ENCODE measurements around the gene CFAP77. TPM values are rescaled to one million over a fixed set of nuclear protein-coding genes. Genes with fewer than 3 reads are reported as not detected.

Gene CFAP77
- total RNA-seq, 2 donors from 2014 or later = 3.3 to 8.6 TPM

- no peaks in the 10 kb centered on the region for H3K36me3 ChIP-seq
- H3K9me3 ChIP-seq = no peaks in the 10 kb centered on the region
- H3K4me3 ChIP-seq = no peak overlapping the region
- H3K27me3 ChIP-seq = peaks cover 54 to 84% of the 10 kb centered on the region in 2 donors
- DNase-seq (ENCODE audit: low spot score) = no peak
- H3K27ac ChIP-seq = no peak overlapping the region
- H3K4me1 ChIP-seq = peaks cover 0 to 38% of the 10 kb centered on the region in 2 donors
- TF ChIP-seq CTCF (IDR thresholded peaks at IDR 0.05) = no peak
These were observed 176.2 kb downstream of the CFAP77 start for GRCh38 chr9:132585954-132586829.

- no peak for TF ChIP-seq CTCF (IDR thresholded peaks at IDR 0.05)
- Histone ChIP-seq H3K4me3 (no peak overlapping the region), H3K4me1 (peaks cover 0 to 32% of the 10 kb centered on the region in 2 donors), H3K36me3 (no peaks in the 10 kb centered on the region), H3K27me3 (peaks cover 53 to 78% of the 10 kb centered on the region in 2 donors), H3K27ac (no peak overlapping the region), H3K9me3 (no peaks in the 10 kb centered on the region)
- no peak for DNase-seq (ENCODE audit: low spot score)
These were observed 177.0 kb downstream of the CFAP77 start for GRCh38 chr9:132586830-132587591.

GRCh38 chr9:132587592-132587955, 177.6 kb downstream of the CFAP77 start:
- no peaks in the 10 kb centered on the region for H3K36me3 ChIP-seq
- no peak overlapping the region for H3K4me3 ChIP-seq
- no peak for TF ChIP-seq CTCF (IDR thresholded peaks at IDR 0.05)
- H3K27me3 ChIP-seq = peaks cover 52 to 74% of the 10 kb centered on the region in 2 donors
- H3K9me3 ChIP-seq = no peaks in the 10 kb centered on the region
- peaks cover 0 to 26% of the 10 kb centered on the region in 2 donors for H3K4me1 ChIP-seq
- DNase-seq (ENCODE audit: low spot score) = no peak
- no peak overlapping the region for H3K27ac ChIP-seq

GRCh38 chr9:132588098-132588497, 178.1 kb downstream of the CFAP77 start:
- no peak for DNase-seq (ENCODE audit: low spot score)
- H3K4me3 ChIP-seq = no peak overlapping the region
- H3K4me1 ChIP-seq = peaks cover 0 to 24% of the 10 kb centered on the region in 2 donors
- H3K27ac ChIP-seq = no peak overlapping the region
- no peaks in the 10 kb centered on the region for H3K36me3 ChIP-seq
- no peaks in the 10 kb centered on the region for H3K9me3 ChIP-seq
- no peak for TF ChIP-seq CTCF (IDR thresholded peaks at IDR 0.05)
- H3K27me3 ChIP-seq = peaks cover 46 to 69% of the 10 kb centered on the region in 2 donors

- Histone ChIP-seq H3K27me3 (peaks cover 43 to 64% of the 10 kb centered on the region in 2 donors), H3K9me3 (no peaks in the 10 kb centered on the region), H3K36me3 (peaks cover under 1% of the 10 kb centered on the region), H3K27ac (no peak overlapping the region), H3K4me1 (peaks cover 0 to 24% of the 10 kb centered on the region in 2 donors), H3K4me3 (no peak overlapping the region)
- TF ChIP-seq CTCF (IDR thresholded peaks at IDR 0.05) = no peak
- DNase-seq (ENCODE audit: low spot score) = no peak
These were observed 178.6 kb downstream of the CFAP77 start for GRCh38 chr9:132588501-132589147.
